Measurements from ENCODE around the gene CKLF. TPM values are rescaled to one million over a fixed set of nuclear protein-coding genes. Genes with fewer than 3 reads are reported as not detected.
"Not testable (repeated sequence)": the region's sequence is repeated elsewhere in the genome, so short reads cannot be mapped to it uniquely, and the experiment has no call there.

Gene CKLF
- total RNA-seq, 4 donors from 2014 or later = 5.8 to 8.5 (median 6.9) TPM

DNA sequence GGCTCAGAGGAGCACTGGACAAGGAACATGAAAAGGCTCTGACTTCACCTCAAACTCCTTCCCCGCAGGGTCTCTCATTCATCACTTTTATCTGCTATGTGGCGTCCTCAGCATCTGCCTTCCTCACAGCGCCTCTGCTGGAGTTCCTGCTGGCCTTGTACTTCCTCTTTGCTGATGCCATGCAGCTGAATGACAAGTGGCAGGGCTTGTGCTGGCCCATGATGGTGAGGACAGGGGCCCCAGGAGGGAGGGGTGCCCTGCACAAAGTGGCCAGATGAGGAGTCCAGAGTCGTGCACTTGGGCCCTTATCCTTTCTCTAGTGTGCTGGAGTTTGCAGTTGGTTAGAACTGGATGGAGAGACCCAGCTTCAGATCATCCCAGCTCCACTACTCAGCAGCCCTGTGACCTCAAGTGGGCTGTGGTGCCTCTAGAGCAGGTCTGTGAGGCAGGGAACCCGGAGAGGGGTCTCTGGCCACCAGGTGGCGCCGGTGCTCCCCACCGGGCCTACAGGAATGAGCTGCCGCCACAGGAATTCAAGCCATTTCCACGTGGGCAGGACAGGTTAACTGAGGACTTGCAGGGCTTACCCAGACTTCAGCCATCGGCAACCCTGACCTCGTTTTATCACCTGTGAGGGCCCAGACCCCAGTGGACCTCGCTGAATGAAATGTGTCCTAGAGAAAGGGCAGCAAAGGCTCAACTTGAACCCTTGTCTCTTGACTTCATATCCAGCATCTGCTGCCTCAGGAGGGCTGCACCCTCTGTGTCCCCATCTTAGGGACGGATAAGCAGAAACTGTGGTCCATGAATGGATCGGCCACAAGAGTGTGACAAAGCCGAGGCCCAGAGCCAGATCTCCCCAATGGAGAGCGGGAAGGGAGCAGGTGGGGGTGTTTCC lies 56.1 kb downstream of the CKLF start:
- Histone ChIP-seq H3K27ac (peak overlapping the region in 2 of 4 donors; percentile 10 to 23), H3K9me3 (no peaks in the 10 kb centered on the region), H3K4me1 (peaks cover 11 to 14% of the 10 kb centered on the region in 2 donors), H3K36me3 (no peaks in the 10 kb centered on the region), H3K27me3 (peaks cover 0 to 20% (median 11%) of the 10 kb centered on the region in 3 donors), H3K4me3 (no peak overlapping the region)
- intact Hi-C loops (cut with DNase I; ENCODE audit: low total_unique reads) = loop anchor here (1.0 to 5.0 kb wide), 4 partner anchors 44 to 259 kb away; partner anchors contain the start of genes CMTM4 and DYNC1LI2
- DNase-seq = peak; percentile 73 to 85
- in situ Hi-C loops (cut with MboI; ENCODE audit: low sequenced_read_pairs in 4 of 4) = loop anchor here in 2 of 4 donors (10.0 to 25.0 kb wide), 2 partner anchors 204 to 254 kb away; no protein-coding TSS in a partner anchor
- TF ChIP-seq, protein P1, sequence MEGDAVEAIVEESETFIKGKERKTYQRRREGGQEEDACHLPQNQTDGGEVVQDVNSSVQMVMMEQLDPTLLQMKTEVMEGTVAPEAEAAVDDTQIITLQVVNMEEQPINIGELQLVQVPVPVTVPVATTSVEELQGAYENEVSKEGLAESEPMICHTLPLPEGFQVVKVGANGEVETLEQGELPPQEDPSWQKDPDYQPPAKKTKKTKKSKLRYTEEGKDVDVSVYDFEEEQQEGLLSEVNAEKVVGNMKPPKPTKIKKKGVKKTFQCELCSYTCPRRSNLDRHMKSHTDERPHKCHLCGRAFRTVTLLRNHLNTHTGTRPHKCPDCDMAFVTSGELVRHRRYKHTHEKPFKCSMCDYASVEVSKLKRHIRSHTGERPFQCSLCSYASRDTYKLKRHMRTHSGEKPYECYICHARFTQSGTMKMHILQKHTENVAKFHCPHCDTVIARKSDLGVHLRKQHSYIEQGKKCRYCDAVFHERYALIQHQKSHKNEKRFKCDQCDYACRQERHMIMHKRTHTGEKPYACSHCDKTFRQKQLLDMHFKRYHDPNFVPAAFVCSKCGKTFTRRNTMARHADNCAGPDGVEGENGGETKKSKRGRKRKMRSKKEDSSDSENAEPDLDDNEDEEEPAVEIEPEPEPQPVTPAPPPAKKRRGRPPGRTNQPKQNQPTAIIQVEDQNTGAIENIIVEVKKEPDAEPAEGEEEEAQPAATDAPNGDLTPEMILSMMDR (IDR thresholded peaks at IDR 0.05 in 4 of 5, conservative IDR thresholded peaks at IDR 0.05 in 1 of 5) = peak; percentile 67 to 94 (median 87)
- no peak for TF ChIP-seq POLR2A (IDR thresholded peaks at IDR 0.05)
- ATAC-seq = peak; percentile 83 to 87

DNA sequence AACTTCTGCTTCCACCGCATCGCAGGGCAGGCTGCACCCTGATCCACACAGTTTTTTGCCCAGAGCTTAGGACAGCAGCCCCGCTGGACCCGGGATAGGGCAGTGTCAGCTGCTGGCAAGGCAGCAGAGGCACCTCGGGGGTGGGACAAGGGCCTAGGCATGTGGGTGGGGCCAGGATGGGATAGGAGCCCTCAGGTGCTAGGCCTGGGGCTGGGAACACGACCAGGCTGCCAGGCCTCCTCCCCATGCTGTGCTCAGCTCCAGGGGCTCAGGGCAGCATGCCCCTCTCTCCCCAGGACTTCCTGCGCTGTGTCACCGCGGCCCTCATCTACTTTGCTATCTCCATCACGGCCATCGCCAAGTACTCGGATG lies 56.7 kb downstream of the CKLF start:
- in situ Hi-C loops (cut with MboI; ENCODE audit: low sequenced_read_pairs in 4 of 4) = loop anchor here in 2 of 4 donors (10.0 to 25.0 kb wide), 2 partner anchors 204 to 253 kb away; no protein-coding TSS in a partner anchor
- Histone ChIP-seq H3K36me3 (no peaks in the 10 kb centered on the region), H3K4me1 (peaks cover 5 to 10% of the 10 kb centered on the region in 2 donors), H3K4me3 (no peak overlapping the region), H3K9me3 (no peaks in the 10 kb centered on the region), H3K27ac (peak overlapping the region in 2 of 4 donors; percentile 10 to 23), H3K27me3 (peaks cover 0 to 13% (median 6%) of the 10 kb centered on the region in 3 donors)
- TF ChIP-seq, protein P1 (IDR thresholded peaks at IDR 0.05 in 4 of 5, conservative IDR thresholded peaks at IDR 0.05 in 1 of 5) = no peak
- no peak for TF ChIP-seq POLR2A (IDR thresholded peaks at IDR 0.05)
- ATAC-seq (no peak), DNase-seq (no peak)
- intact Hi-C loops (cut with DNase I; ENCODE audit: low total_unique reads) = loop anchor here (5.0 kb wide), 2 partner anchors 43 to 88 kb away; partner anchors contain the start of gene CMTM4

DNA sequence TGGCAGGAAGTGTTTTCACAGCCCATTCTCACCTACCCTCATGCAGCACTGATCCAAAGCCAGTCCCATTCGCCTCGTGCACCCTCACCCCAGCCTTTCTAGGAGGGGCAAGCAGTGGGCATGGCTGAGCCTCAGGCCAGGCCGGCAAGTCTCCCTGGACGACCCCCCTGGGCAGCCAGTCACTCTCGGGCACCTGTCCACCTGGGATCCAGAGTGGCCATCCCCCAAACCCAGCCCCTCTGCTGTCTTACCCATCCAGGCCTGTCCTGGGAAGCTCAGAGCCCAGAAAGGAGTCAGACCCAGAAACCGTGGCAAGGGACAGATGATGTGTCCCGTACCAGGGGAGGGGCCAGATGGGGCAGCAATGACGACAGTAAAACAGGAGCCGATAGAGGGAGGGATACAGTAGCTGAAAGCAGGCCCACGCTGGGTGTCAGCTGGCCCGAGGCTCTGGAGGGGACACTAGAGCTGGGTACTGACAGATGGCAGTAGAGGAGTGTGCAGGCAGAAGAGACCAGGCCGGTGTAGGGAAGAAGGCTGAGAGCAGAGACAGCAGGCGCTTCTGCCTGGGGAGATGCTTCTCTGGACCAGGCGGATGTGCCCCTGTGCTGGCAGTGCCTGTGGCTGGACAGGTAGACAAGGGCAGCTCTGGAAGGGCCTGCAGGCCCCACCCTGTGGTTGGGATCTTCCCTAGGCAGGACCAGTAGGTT lies 57.9 kb downstream of the CKLF start:
- no peaks in the 10 kb centered on the region for H3K9me3 ChIP-seq
- in situ Hi-C loops (cut with MboI; ENCODE audit: low sequenced_read_pairs in 4 of 4) (loop anchor here in 1 of 4 donors (25.0 kb wide), 1 partner anchor 252 kb away; no protein-coding TSS in a partner anchor), intact Hi-C loops (cut with DNase I; ENCODE audit: low total_unique reads) (no loop called here)
- H3K36me3 ChIP-seq = no peaks in the 10 kb centered on the region
- no peak overlapping the region for H3K4me3 ChIP-seq
- no peak overlapping the region for H3K27ac ChIP-seq
- ATAC-seq (no peak), DNase-seq (no peak)
- peaks cover 0 to 4% (median under 1%) of the 10 kb centered on the region in 3 donors for H3K27me3 ChIP-seq
- H3K4me1 ChIP-seq = peaks cover 5 to 8% of the 10 kb centered on the region in 2 donors
- no peak for TF ChIP-seq POLR2A (IDR thresholded peaks at IDR 0.05)
- TF ChIP-seq, protein P1 (IDR thresholded peaks at IDR 0.05 in 4 of 5, conservative IDR thresholded peaks at IDR 0.05 in 1 of 5) = no peak

DNA sequence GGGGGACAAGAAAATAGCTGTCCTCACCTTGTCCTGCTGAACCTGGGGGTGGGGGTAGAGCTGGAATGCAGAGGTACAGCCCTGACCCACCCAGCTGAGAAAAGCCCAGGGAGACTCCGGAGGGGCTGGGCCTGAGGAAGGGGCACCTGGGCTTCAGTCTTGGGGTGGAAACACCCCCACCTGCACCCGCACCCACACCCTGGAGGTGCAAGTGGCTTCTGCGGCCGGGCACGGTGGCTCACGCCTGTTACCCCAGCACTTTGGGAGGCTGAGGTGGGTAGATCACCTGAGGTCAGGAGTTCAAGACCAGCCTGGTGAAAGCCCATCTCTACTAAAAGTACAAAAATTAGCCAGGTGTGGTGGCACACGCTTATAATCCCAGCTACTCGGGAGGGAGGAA lies 59.5 kb downstream of the CKLF start:
- H3K4me3 ChIP-seq; H3K27ac ChIP-seq; H3K36me3 ChIP-seq; H3K9me3 ChIP-seq; intact Hi-C loops (cut with DNase I; ENCODE audit: low total_unique reads); H3K4me1 ChIP-seq; DNase-seq; H3K27me3 ChIP-seq; ATAC-seq: not testable (repeated sequence)
- in situ Hi-C loops (cut with MboI; ENCODE audit: low sequenced_read_pairs in 4 of 4) = loop anchor here in 1 of 4 donors (25.0 kb wide), 1 partner anchor 250 kb away; no protein-coding TSS in a partner anchor
